NCI-H446 treated with DMSO at 0.1 percent for 48 hours (cell line): ENCODE measurements around the gene CTNNA1.

ENCODE experiments used
- DNase-seq: peaks from one replicate; lab custom pipeline; 2025; lab: John Stamatoyannopoulos, UW

CTNNA1 gene

DNA sequence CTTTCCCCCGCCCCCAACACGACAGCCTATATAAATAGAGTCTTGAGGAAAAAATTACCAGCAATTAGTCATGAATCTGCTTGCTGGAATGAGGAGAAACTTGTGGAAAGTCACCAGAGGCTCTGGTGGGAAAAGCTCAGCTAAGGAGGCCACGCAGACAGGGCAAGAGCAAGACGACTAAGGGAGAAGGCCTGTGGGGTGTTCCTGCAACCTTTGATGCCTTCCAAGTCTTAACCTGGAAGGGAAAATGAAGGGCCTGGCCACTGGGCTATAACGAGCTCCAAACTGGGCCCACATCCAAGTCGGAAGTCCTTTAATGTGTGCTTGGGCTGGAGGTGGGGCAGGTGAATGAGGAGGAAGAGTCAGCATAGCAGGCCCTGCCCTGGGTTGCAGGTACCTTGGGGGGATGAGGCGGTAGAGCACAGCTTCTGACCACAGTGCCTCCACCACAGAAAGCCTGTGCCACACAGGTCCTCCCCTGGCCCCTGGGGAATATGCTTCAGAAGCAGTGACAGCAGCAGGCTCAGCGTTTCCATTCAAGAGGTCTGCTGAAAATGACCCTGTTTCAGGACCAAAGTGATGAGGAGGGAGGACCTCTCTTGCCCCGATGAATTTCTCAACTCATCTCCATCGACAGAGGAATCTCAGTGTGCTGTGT is 214.7 kb downstream of the CTNNA1 start:
- no peak for DNase-seq

DNA sequence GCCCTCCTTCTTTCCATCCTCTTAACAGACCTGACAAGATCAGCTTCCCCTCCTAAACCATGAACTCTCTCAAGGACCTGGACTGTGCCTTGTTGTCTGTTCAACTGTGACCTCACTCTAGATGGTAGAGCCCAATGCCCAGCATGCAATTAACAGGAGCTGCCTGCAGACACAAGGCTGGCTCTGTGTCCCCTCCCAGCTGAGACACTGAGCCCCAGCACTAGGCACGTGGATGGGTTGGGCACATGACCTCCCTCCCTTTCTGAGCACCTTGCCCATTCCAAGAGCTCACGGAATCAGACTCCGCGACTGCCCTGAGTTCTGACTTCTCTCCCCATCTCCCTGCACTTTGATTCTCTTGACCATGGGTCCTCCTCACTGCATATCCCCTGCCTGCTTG is 215.4 kb downstream of the CTNNA1 start:
- no peak for DNase-seq

DNA sequence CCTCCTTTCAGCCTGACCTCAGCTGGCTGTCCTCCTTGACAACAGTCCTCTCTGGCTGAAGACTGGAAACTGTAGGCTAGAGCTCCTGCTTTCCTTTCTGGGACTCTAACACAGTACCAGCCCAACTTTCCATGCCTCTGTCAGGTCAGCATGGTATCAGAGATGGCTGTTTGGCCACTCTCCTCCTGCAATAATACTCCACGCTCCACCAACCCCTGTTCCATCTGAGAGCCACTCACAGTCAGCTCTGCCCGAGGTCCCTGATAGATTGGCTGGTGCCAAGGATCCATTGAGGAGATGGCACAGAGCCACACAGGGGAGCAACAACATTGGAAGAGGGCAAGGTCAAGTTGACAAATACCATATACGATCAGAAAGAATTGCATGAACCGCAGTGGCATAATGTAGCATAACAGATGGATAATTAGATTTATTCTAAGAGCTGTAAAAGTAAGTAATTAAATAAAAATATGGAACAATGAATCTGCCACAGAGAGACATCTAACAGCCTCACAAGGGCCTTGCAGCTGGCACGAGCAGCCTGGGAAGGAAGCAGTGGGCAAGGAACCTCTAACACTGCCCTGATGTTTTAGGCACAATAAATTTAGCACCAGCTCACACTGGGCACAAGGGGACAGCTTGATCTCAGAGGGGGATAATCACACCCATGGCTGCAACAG is 216.2 kb downstream of the CTNNA1 start:
- peak; percentile 64 for DNase-seq

DNA sequence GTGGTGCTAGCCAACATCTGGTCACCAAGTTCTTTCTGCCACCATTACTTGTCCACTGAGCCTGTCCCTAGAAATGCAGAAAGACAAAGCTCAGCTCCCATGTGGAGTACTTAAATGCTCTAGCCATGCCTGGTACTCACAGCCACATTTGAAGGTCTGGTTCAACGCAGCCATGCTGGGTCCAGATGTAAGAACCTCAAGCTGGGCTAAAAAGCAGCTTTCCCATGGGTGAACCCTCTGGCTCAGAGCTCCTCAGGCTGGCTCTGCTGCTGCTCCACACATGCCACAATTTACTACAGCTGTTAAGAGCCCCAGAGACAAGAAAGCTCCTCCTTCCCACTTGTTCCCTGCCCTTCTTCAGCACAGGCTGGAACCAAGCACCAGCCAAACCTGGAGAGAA is 219.0 kb downstream of the CTNNA1 start:
- no peak for DNase-seq

DNA sequence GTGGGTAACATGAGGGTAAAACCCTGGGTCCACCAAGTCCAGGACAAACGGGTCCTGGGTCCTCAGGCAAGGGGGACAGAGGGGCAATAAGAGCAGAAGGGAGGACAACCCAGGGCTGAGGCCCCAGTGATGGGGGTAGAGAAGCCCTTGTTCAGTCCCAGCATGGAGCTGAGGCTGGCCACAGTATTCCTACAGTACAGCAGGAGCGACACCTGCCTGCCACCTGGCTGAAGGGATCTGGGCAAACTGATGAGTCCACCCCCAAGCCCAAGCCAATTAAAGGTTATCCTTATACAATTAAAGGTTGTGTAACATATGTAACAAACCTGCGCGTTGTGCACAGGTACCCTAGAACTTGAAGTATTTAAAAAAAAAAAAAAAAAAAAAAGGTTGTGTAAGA is 219.6 kb downstream of the CTNNA1 start:
- no peak for DNase-seq

DNA sequence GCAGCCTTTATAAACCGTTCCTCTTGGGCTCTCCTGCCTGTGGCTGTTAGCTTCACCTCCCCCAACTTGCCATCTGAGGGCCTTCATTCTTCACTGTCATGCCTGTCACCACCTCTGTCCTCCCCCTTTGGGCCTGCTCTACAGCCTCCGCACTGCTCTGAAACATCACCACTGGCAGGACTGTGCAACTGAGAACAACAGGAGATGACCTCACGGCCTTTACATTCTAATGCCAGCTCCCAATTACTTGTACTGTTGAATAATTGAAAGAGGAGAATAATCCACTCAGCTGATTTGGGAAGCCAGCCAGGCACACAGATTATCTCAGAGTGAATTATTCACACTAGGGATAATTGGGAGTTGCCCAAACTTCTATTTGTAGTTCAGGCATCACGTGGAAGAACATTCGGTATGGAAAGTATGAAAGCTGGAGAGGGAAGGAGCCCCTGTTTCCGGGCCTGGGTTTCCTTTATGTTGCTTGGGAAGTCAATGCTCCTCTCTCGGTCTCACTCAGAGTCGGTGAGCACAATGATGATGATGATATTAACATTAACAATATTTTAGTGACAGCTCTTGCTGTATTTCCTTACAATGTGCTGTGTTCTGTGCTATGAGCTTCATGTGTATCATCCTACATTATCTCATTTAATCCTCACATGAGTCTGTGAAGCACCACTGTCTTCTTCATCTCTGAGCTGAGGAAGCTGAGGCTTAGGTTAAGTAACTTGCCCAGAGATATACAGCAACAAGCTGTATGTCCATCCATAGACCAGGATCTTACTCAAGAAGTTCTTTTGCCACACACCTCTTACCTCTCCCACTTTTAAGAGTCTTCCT is 221.2 kb downstream of the CTNNA1 start:
- peak; percentile 84 for DNase-seq

DNA sequence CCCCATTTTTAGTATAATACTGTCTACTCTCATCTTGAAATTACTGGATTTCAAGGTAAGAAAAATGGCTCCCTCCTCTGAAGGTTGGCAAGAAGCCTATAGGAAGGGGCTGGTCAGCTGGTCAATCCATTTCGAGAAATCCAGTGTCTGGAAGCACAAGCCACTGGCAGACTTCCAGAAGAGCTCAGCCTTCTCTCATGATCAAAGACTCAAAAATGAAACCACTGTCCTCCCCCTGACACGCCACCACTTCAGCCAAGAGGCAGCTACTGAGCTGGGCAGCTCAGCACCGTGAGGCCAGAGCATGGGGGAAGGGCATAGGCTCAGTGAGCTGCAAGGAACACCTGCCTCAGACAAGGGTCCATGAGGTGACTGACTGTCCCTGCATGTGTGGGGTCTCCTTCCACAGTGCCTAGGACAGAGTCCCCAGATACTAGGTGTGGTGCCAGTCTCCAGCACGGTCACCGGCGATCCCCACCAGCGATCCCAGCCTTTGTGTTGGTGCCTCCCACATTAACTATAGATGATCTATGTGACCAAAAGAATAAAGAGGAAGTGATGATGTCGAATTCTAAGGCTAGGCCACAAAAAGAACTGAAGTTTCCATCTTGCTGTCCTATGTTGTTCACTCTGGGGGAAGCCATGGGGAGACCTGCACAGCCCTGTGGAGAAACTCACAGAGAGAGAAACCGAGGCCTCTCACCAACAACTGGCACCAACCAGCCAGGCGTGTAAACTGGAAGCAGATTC is 222.0 kb downstream of the CTNNA1 start:
- no peak for DNase-seq

DNA sequence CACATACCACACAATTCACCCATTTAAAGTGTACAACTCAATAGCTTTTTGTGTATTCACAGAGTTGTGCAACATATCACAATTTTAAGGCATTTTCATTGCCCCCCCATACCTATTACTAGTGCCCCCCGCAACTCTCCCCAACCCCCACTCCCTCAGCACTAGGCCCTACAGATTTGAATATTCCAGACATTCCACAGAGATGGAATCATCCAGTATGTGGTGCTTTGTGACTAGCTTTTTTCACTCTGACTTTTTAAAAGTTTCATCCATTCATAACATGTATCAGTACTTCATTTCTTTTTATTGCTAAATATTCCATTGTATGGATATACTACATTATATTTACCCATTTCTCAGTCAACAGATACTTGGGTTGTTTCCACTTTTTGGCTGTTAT is 224.9 kb downstream of the CTNNA1 start:
- DNase-seq, result no peak

DNA sequence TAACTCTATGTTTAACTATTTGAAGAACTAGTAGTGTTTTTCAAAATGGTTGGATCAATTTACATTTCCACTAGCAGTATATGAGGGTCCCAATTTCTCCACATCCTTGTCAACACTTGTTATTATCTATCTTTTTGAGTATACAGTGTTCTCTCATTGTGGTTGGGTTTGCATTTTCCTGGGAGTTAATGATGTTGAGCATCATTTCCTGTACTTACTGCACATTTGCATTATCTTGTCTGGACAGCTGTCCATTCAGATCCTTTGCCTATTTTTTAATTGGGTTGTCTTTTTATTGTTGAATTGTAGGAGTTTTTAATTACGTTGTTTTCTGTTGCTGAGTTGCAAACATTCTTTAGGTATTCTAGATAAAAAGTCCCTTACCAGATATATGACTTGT is 225.4 kb downstream of the CTNNA1 start:
- no peak for DNase-seq

DNA sequence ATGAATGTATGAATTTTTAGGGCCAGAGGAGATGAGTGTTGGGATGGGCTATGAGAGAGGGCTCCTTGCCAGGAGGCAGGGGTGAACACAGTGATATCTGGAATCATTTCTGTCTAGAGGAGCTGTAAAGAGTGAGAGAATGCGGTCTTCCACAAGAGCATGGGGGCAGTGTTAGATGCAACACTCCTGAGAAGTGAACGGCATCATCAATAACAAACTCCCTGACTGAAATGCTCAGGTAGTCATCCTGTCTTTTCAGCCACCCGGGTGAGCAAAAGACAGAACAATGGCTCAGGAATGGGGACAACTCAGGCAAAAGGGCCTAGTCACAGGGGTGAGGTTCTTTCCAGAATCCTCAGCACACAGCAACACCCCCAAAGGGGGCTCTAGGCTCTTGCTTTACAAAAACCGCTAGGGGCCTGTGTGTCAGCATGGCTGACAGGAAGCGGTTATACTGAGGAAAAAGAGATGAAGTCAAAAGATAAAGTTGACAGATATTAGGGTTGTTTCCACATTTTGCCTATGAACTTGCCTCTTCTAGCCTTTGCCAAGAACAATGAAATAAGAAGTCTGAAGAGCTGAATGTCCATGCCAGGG is 226.6 kb downstream of the CTNNA1 start:
- no peak for DNase-seq

DNA sequence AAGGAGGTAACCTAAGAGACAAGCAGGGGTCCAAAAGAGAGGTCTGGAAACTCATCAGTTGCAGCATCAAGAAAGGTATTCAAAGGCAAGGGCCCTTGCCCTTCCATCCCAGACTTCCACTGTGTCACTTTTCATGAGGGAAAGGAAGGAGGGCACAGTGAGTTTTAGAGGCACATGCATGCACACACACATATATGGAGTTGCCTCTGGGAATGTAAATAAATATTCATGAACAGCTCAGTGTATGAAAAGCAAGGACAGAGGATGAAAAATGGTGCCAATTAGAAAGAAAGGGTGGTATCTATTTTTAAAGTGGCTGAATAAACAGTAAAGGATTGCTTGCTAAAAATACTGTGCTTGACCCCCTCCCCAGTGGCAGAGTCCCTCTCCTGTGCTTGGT is 227.2 kb downstream of the CTNNA1 start:
- DNase-seq, result no peak

DNA sequence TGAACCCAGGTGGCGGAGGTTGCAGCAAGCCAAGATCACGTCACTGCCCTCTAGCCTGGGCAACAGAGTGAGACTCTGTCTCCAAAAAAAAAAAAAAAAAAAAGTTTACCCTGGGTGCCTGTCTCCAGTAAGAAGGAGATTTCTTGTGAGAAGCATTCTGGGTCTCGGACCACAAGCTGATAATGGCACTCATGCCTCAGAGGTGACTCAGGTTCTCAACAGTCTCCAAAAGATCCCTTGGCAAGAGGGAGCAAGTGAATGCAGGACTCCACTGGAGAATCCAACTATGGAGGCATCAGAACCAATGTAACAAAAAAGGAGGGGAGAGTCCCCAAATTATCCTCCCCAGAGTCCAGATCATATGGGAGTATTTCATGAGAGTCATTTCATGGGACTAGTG is 227.9 kb downstream of the CTNNA1 start:
- no peak for DNase-seq

DNA sequence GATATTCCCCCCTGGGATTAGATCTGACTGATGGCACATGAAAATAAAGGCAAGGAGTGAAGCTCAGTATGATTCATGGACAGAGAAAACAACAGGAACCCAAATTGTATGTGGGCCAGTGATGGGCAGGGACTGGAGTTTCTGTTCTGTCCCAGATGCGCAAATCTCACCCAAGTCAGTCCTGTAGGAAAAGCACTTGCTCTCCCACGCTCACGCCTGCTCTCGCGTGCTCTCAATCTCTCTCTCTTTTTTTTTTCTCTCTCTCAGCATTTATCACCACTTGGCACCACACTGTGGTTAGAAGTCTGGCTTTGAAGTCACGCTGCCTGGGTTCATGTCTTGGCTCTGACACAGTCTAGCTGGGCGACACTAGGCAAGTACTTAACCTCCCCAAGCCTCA is 228.4 kb downstream of the CTNNA1 start:
- DNase-seq, result no peak

DNA sequence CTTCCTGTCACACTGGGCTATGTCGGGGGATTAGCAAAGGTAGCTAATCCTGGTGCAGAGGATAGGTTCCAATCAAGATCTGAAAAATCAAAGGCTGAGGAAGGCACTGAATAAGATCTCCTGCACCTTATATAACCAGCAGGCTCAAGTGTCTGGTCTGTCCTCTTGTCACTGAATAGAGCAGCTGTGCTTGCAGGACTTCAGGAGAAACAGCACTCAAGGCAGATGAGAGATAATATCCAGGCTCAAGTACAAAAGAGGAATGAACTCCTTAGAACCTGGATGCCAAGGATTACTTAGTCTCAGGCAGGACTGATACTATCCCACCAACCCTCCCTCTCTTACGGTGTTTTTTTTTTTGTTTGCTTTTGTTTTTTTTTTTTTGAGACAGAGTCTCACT is 230.8 kb downstream of the CTNNA1 start:
- DNase-seq, result no peak
